Measurements from ENCODE around the gene KLF13. TPM values are rescaled to one million over a fixed set of nuclear protein-coding genes. Genes with fewer than 3 reads are reported as not detected.

KLF13 gene
- total RNA-seq, 1 donor from 2014 or later = 59.1 TPM

DNA sequence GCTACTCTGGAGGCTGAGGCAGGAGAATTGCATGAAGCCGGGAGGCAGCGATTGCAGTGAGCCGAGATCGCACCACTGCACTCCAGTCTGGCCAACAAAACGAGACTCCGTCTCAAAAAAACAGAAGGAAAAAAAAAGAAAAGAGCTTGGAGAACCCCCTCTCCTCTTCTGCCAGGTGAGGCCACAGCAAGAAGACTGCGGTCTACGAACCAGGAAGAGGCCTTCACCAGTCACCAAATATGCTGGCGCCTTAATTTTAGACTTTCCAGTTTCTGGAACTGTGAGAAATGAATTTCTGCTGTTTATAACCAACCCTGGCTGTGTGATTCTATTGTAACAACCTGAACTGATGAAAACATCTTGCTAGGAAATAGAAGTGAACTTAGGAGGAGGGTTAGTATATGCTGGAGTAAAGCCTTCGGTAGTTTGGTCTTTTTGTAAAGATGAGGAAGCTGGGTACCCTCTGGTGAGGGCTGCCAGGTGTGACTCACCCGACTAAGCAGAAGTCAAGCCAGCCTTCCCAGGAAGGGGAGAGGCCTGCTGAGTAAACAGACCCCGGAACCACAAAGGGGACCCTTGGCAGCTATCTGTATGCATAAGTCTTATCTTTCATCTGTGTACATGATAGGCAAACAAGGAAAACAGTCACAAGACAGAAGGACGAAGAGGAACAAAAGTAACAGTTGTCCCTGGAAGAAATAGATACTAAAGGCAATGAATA is 78.7 kb downstream of the KLF13 start:
- no peak overlapping the region for H3K4me3 Mint-ChIP-seq (ENCODE audit: unreplicated experiment)
- peaks cover 20% of the 10 kb centered on the region for H3K9me3 Mint-ChIP-seq (ENCODE audit: low read depth)
- no peak overlapping the region for H3K27ac Mint-ChIP-seq (ENCODE audit: unreplicated experiment)
- peaks cover 15% of the 10 kb centered on the region for H3K4me1 Mint-ChIP-seq (ENCODE audit: low read depth)
- peaks cover 7% of the 10 kb centered on the region for H3K36me3 Mint-ChIP-seq (ENCODE audit: low read depth)
- DNase-seq (ENCODE audit: low spot score) = no peak
- H3K27me3 Mint-ChIP-seq (ENCODE audit: low read depth) = no peaks in the 10 kb centered on the region
- TF ChIP-seq, protein P1, sequence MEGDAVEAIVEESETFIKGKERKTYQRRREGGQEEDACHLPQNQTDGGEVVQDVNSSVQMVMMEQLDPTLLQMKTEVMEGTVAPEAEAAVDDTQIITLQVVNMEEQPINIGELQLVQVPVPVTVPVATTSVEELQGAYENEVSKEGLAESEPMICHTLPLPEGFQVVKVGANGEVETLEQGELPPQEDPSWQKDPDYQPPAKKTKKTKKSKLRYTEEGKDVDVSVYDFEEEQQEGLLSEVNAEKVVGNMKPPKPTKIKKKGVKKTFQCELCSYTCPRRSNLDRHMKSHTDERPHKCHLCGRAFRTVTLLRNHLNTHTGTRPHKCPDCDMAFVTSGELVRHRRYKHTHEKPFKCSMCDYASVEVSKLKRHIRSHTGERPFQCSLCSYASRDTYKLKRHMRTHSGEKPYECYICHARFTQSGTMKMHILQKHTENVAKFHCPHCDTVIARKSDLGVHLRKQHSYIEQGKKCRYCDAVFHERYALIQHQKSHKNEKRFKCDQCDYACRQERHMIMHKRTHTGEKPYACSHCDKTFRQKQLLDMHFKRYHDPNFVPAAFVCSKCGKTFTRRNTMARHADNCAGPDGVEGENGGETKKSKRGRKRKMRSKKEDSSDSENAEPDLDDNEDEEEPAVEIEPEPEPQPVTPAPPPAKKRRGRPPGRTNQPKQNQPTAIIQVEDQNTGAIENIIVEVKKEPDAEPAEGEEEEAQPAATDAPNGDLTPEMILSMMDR (IDR thresholded peaks at IDR 0.05) = no peak

DNA sequence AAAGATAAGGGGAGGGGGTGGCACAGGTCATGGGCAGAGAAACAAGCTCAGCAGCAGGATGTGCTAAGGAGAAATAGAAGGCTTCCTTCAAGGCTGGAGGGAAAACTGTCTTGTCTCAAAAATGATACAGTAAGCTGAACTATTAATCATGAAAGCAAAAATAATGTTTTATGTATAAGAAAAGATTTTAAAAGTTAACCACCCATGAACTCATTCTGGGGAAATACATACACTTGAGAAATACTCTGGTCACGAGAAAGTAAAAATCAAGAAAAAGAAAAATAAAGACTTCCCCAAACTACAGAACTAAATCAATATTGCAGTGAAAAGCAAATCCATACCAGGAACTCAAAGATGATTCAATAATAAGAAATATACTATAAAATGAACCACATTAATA is 80.7 kb downstream of the KLF13 start:
- H3K9me3 Mint-ChIP-seq (ENCODE audit: low read depth) = peaks cover 20% of the 10 kb centered on the region
- TF ChIP-seq, protein P1 (IDR thresholded peaks at IDR 0.05) = no peak
- no peak overlapping the region for H3K27ac Mint-ChIP-seq (ENCODE audit: unreplicated experiment)
- no peak overlapping the region for H3K4me3 Mint-ChIP-seq (ENCODE audit: unreplicated experiment)
- H3K4me1 Mint-ChIP-seq (ENCODE audit: low read depth) = peaks cover 9% of the 10 kb centered on the region
- peaks cover 7% of the 10 kb centered on the region for H3K36me3 Mint-ChIP-seq (ENCODE audit: low read depth)
- H3K27me3 Mint-ChIP-seq (ENCODE audit: low read depth) = no peaks in the 10 kb centered on the region
- no peak for DNase-seq (ENCODE audit: low spot score)

DNA sequence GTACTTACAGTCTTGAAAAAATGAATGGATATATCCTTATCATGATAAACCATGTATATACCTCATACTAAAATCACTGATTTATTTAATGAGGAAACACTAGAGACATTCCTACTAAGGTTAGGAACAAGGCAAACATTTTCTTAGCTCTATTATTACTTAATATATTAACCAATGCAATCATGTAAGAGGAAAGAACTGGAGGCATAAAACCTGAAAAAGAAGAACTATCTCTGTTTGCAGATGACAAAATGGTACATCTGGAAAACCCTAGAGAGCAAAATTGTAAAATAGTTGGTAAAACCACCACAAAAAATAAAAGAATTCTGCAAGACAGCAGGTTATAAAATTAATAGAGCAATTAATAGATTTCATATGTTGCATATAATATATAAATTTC is 81.2 kb downstream of the KLF13 start:
- peaks cover 20% of the 10 kb centered on the region for H3K9me3 Mint-ChIP-seq (ENCODE audit: low read depth)
- H3K4me1 Mint-ChIP-seq (ENCODE audit: low read depth) = peaks cover 4% of the 10 kb centered on the region
- no peak overlapping the region for H3K27ac Mint-ChIP-seq (ENCODE audit: unreplicated experiment)
- no peaks in the 10 kb centered on the region for H3K27me3 Mint-ChIP-seq (ENCODE audit: low read depth)
- H3K4me3 Mint-ChIP-seq (ENCODE audit: unreplicated experiment) = no peak overlapping the region
- TF ChIP-seq, protein P1 (IDR thresholded peaks at IDR 0.05) = no peak
- DNase-seq (ENCODE audit: low spot score) = no peak
- H3K36me3 Mint-ChIP-seq (ENCODE audit: low read depth) = peaks cover 7% of the 10 kb centered on the region

DNA sequence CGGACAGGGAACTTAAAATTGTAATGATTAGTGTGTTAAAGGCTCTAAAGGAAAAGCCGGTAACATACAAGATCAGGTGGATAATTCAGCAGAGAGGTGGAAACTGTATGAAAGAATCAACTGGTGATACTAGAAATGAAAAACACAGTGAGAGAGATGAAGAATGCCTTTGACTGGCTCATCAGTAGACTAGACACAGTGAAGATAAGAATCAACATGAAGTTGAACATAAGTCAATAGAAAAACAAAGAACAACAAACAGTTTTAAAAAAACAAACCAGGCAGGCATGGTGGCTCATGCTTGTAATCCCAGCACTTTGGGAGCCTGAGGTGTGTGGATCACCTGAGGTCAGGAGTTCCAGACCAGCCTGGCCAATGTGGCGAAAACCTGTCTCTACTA is 82.1 kb downstream of the KLF13 start:
- Mint-ChIP-seq H3K27ac (ENCODE audit: unreplicated experiment) (no peak overlapping the region), H3K27me3 (ENCODE audit: low read depth) (no peaks in the 10 kb centered on the region), H3K36me3 (ENCODE audit: low read depth) (peaks cover 7% of the 10 kb centered on the region), H3K9me3 (ENCODE audit: low read depth) (peaks cover 20% of the 10 kb centered on the region), H3K4me1 (ENCODE audit: low read depth) (no peaks in the 10 kb centered on the region), H3K4me3 (ENCODE audit: unreplicated experiment) (no peak overlapping the region)
- DNase-seq (ENCODE audit: low spot score) = no peak
- TF ChIP-seq, protein P1 (IDR thresholded peaks at IDR 0.05) = no peak

DNA sequence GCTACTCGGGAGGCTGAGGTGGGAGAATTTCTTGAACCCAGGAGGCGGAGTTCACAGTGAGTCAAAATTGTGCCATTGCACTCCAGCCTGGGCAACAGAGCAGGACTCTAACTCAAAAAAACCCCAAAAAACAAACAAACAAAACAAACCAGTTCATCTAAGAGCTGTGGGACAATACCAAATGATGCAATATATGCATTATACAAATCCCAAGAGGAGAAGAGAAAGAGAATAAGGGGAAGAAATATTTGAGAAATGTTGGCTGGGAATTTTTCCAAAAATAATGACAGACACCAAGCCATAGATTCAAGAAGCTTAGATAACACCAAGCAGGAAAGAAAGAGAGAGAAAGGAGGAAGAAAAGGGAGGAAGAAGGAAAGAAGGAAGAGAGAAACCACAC is 82.5 kb downstream of the KLF13 start:
- H3K4me1 Mint-ChIP-seq (ENCODE audit: low read depth) = no peaks in the 10 kb centered on the region
- TF ChIP-seq, protein P1 (IDR thresholded peaks at IDR 0.05) = no peak
- no peaks in the 10 kb centered on the region for H3K27me3 Mint-ChIP-seq (ENCODE audit: low read depth)
- H3K27ac Mint-ChIP-seq (ENCODE audit: unreplicated experiment) = no peak overlapping the region
- no peak overlapping the region for H3K4me3 Mint-ChIP-seq (ENCODE audit: unreplicated experiment)
- H3K9me3 Mint-ChIP-seq (ENCODE audit: low read depth) = peaks cover 18% of the 10 kb centered on the region
- peaks cover 7% of the 10 kb centered on the region for H3K36me3 Mint-ChIP-seq (ENCODE audit: low read depth)
- no peak for DNase-seq (ENCODE audit: low spot score)
